IPS DF 19.7 (cell line): ENCODE results near the gene RSPH3.

Source experiments
- DNase-seq: peaks from one replicate; pipeline ENCODE4 v3.0.0-alpha.2; 2013; ENCODE audit warnings: low read depth, low spot score

RSPH3 gene

DNA sequence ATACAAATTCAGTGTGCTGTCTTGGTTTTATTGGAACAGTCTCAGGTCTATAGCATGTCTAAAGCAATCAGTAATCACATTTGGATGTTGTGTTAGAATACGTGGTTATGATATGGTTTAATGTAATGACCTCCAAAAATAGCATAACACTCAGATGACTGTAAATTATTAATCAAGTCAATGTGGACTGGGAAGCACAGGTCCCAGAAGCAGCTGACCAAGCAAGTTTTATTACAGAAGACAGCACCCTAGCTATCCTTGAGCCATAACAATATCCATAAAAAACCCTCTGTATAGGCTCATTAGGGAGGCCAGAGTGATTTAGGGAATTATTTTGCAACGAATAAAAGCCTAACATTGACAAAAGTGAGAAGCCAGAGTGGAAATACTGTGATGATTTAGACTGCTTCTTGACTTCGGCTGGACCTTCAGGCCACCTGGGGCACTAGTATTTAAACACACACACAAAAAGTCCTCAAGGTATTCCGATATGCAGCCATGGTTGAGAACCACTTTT is 66.9 kb downstream of the RSPH3 start:
- DNase-seq: no peak

DNA sequence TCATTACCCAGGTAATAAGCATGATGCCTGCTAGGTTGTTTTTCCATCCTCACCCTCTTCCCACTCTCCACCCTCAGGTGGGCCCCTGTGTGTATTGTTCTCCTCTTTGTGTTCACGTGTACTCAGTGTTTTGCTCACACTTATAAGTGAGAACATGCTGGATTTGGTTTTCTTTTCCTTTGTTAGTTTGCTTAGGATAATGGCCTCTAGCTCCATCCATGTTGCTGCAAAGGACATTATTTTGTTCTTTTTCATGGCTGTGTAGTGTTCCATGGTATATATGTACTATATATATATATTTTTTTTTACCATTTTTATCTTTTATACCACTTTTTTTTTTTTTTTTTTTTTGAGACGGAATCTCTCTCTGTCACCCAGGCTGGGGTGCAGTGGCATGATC is 71.9 kb downstream of the RSPH3 start:
- DNase-seq: no peak

DNA sequence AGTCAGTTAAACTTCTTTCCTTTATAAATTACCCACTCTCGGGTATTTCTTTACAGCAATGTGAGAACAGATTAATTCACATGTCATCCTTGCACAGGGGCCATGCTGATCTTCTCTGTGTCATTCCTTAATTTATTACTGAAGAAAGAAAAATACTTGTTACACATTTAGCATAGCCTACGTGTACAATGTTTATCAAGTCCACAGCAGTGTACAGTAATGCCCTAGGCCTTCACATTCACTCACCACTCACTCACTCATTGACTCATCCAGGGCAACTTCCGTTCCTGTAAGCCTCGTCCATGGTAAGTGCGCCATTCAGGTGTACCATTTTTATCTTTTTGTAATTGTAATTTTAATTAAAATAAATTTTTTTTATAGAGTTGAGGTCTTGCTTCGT is 73.6 kb downstream of the RSPH3 start:
- DNase-seq: no peak

DNA sequence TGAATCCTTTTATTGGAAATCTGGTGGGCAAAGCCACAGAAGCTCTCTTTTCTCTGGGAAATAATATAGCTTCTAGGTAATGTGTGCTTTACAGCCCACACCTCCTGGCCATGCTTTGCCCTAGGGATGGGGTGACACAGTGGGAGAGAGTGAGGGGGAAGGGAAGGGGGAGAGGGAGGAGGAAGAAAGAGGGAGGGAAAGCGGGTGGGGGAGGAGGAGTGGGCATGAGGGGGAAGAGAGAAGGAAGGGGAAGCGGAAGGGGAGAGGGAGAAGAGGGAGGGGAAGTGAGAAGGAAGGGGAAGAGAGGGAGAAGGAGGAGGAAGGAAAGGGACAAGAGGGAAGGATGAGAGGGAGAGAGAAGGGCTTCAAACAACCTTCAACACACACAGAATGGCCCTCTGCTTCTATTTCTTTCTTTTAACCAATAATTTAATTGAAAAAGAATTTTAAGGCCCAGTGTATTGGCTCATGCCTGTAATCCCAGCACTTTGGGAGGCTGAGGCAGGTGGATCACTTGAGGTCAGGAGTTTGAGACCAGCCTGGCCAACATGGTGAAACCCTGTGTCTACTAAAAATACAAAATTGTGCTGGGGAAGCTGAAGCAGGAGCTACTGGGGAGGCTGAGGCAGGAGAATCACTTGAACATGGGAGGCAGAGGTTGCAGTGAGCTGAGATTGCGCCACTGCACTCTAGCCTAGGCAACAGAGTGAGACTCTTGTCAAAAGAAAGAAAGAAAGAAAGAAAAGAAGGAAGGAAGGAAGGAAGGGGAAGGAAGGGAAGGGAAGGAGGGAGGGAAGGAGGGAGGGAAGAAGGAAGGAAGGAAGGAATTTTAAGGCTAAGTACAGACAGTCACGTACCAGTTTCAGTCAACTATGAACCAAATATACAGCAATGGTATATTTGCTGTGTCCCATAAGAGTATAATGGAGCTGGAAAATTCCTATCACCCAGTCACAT is 75.2 kb downstream of the RSPH3 start:
- no peak for DNase-seq

DNA sequence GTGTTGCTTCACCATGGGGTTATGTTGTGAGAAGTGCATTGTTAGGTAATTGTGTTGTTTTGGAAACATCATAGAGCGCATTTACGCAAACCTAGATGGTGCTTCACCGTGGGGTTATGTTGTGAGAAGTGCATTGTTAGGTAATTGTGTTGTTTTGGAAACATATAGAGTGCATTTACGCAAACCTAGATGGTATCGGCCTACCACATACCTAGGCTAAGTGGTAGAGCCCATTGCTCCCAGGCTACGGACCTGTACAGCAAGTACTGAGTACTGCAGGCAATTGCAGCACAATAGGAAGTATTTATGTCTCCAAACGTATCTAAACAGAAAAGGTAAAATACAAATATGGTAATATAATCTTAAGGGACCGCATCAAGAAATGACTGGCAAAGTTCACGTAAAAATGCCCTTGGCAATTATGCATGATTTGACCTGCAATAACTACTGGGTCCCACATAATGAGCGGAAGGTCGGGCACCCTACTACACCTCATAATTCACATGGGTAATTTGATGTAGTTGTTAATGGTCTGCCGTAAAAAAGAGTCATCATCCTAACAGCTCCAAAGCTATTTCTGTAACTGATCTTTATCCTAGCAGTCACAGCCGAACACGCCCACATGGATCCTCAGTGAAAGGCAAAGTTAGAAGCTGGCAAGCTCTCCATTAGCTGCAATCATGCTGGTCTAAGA is 76.0 kb downstream of the RSPH3 start:
- DNase-seq: no peak
